Amniotic epithelial cell (primary cell): Measurements from ENCODE around the gene CASTOR1.
A peak's percentile ranks its signal among the peaks of the same experiment; 100 is the strongest.
"Not testable (repeated sequence)": the region's sequence is repeated elsewhere in the genome, so short reads cannot be mapped to it uniquely, and the experiment has no call there.

ENCODE experiments used
- DNase-seq: peaks from one replicate; pipeline ENCODE4 v3.0.0-alpha.2; 2010; ENCODE audit warnings: low read depth

The CASTOR1 gene

GRCh38 chr22:30289141-30289979, at the start of gene CASTOR1:
Gene CASTOR1 (minus strand): TSS chr22:30289505. CDS start chr22:30289497, 8 bp downstream.
- peak; percentile 98 for DNase-seq

- DNase-seq, result no peak
Measured at GRCh38 chr22:30338802-30339201, 49.5 kb upstream of the CASTOR1 start.

GRCh38 chr22:30338341-30338740, 49.0 kb upstream of the CASTOR1 start:
- DNase-seq, result not testable (repeated sequence)

- DNase-seq, result no peak
Measured at GRCh38 chr22:30337461-30337778, 48.1 kb upstream of the CASTOR1 start.

- no peak for DNase-seq
Measured at GRCh38 chr22:30336752-30337460, 47.6 kb upstream of the CASTOR1 start.

- no peak for DNase-seq
Measured at GRCh38 chr22:30335236-30335635, 45.9 kb upstream of the CASTOR1 start.

- no peak for DNase-seq
Measured at GRCh38 chr22:30334646-30335045, 45.3 kb upstream of the CASTOR1 start.

- no peak for DNase-seq
Measured at GRCh38 chr22:30333707-30334087, 44.4 kb upstream of the CASTOR1 start.

GRCh38 chr22:30332994-30333706, 43.8 kb upstream of the CASTOR1 start:
- no peak for DNase-seq

- no peak for DNase-seq
Measured at GRCh38 chr22:30332551-30332950, 43.2 kb upstream of the CASTOR1 start.

- DNase-seq, result peak; percentile 63
Measured at GRCh38 chr22:30328466-30329049, 39.3 kb upstream of the CASTOR1 start.

GRCh38 chr22:30327864-30328345, 38.6 kb upstream of the CASTOR1 start:
- peak; percentile 71 for DNase-seq

GRCh38 chr22:30326706-30327362, 37.5 kb upstream of the CASTOR1 start, which contains the start of gene TBC1D10A:
Gene TBC1D10A (minus strand): TSS chr22:30326941. CDS start chr22:30326881, 60 bp downstream.
- DNase-seq, result peak; percentile 84

- no peak for DNase-seq
Measured at GRCh38 chr22:30326255-30326705, 37.0 kb upstream of the CASTOR1 start.

GRCh38 chr22:30325724-30326254, 36.5 kb upstream of the CASTOR1 start:
- no peak for DNase-seq

- peak; percentile 98 for DNase-seq
Measured at GRCh38 chr22:30325065-30325720, 35.9 kb upstream of the CASTOR1 start.

- DNase-seq, result peak; percentile 84
Measured at GRCh38 chr22:30324014-30324730, 34.9 kb upstream of the CASTOR1 start.

GRCh38 chr22:30323246-30323645, 33.9 kb upstream of the CASTOR1 start:
- DNase-seq, result no peak

- no peak for DNase-seq
Measured at GRCh38 chr22:30321461-30321860, 32.2 kb upstream of the CASTOR1 start.

- no peak for DNase-seq
Measured at GRCh38 chr22:30320021-30320556, 30.8 kb upstream of the CASTOR1 start.
